NCI-H69 (cell line): Measurements from ENCODE around the gene ZBTB40.

Source experiments
- DNase-seq: peaks from one replicate; lab custom pipeline; 2025; lab: John Stamatoyannopoulos, UW

Gene ZBTB40

DNA sequence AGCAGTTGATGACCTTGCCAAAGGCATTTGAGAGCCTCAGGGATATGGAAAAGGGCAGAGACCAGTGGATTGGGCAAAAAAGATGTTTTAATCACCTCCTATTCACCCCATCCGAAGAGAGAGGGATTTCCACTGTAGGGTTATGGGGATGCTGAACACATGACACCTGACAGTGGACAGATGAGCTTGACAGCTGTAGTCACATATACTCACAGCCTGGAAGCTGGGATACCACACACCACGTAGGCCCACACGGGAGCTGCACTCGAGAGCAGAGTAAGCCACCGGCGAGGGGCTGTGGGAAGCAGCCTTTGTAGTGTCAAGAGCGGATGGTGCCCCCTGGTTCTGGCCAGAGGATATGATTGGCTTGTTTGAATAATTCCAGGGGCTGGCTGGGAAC is 20.0 kb downstream of the ZBTB40 start:
- no peak for DNase-seq

DNA sequence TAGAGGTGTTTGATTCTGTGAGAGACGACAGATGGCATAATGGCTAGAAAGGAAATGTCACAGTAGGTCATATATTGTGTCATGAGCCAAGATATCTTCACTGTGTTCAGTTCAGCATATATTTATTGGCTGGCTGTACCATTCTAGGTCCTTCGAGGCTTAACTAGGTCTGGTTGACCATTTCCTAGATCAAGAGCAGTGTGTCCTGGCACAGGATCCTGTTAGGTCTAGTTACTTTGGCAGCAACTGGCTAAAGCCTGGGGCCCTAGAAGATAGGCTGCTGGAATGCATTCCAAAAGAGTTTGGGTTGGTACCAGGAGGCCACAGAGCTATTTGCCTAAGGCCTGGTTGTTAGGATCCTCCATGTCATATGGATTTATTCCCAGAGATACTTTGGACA is 20.9 kb downstream of the ZBTB40 start:
- no peak for DNase-seq

GRCh38 chr1:22473952-22474351 is 22.3 kb downstream of the ZBTB40 start:
- no peak for DNase-seq

GRCh38 chr1:22476566-22476965 is 24.9 kb downstream of the ZBTB40 start:
- DNase-seq = no peak

- no peak for DNase-seq
These were observed 31.5 kb downstream of the ZBTB40 start for GRCh38 chr1:22483121-22483520.

GRCh38 chr1:22484706-22485345 is 33.2 kb downstream of the ZBTB40 start:
- DNase-seq = no peak

GRCh38 chr1:22485431-22485830 is 33.8 kb downstream of the ZBTB40 start:
- no peak for DNase-seq

DNA sequence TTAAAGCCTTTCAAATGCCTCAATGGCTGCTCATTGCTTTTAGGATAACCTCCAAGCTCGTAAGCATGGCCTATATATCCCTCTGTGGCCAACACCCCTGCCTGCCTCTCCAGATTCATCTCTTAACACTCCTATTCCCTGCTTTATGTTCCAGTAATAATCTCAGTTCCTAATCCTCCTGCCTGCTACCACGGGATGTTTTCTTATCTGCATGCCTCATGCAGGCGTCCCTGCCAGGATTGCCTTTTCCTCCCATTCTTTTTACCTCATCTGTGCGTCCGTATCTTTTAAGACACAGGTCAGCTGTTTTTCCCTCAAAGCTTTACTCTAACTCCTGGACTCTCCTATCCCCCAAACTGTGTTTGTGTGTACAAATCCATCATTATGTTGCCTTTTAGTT is 36.1 kb downstream of the ZBTB40 start:
- DNase-seq = no peak

GRCh38 chr1:22488319-22488718 is 36.7 kb downstream of the ZBTB40 start:
- no peak for DNase-seq

DNA sequence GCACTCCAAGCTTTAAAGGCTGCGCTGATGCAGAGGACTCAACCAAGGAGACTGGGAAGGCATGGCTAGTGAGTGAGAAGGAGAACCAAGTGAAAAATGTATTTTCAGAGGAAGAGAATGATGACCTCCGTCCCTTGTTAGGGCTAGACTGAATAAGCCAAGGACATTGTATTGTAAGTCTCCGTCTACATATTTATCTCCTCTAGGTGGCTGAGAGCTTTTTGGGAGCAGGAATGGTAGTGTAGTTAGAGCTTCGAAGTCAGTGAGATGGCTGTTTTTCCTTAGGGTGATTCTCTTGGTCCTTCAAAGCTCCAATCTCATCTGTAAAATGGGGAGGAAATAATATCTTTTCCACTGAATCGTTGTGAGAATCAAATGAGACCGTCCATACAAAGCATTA is 37.6 kb downstream of the ZBTB40 start:
- no peak for DNase-seq

GRCh38 chr1:22489823-22490222 is 38.2 kb downstream of the ZBTB40 start:
- no peak for DNase-seq

- DNase-seq = no peak
These were observed 38.7 kb downstream of the ZBTB40 start for GRCh38 chr1:22490309-22490708.

DNA sequence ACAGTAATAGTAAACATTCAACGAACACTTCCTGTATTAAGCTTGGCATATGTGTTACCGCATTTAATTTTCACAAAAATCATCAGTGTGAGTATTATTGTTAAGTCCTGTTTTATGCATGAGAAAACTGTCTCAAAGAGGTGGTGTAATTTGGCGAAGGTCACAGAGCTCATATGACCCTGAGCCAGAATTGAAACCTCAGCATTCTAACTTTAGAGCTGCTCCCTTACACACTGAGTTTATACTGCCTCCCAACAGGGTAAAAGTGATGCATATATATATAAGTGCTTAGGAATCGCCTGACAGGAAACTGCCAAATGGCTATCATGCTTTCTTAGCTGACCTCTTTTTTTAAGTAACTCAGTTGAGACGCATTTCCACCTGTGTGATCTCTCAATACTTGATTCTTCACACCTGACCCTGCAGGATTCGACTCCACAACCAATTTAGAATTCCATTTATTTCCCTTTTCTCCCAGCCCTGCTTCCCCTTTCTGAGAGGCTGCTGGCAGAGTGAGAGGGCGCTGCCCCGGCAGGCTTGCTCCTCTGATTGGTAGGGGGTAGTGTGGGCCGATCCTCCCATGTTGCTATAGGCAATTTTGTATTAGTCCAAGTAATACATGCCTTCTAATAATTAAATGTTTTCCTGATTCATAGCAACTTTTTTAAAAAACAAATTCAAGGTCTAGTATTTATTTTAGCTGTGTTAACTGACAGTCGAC is 40.5 kb downstream of the ZBTB40 start:
- no peak for DNase-seq

GRCh38 chr1:22494144-22494543 is 42.5 kb downstream of the ZBTB40 start:
- DNase-seq = no peak

DNA sequence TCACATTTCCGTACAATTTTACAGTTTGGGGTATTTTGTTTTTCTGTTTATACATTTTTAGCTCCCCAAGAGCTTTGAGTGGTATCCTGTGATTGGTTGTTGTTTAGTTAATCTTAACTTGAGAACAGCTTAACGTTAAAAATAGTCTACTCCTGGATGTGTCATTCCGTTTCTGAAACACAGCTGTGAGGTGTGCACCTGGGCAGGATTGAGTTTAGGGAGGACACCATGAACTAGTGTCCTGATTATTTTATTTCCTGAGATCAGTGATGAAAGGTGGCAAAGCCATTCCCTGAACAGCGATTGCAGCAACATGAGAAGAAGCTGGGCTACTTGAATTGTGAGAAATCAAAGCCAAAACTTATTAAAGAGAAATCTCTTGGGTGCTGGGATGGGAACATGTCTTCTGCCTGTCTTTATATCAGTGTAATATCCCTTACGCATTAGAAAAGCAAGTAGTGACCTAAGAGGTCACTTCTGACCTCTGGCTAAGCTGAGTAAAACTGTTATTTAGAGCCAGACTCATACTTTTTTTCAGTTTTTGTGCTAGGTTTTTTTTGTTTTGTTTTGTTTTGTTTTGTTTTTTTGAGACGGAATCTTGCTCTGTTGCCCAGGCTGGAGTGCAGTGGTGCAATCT is 43.4 kb downstream of the ZBTB40 start:
- no peak for DNase-seq

DNA sequence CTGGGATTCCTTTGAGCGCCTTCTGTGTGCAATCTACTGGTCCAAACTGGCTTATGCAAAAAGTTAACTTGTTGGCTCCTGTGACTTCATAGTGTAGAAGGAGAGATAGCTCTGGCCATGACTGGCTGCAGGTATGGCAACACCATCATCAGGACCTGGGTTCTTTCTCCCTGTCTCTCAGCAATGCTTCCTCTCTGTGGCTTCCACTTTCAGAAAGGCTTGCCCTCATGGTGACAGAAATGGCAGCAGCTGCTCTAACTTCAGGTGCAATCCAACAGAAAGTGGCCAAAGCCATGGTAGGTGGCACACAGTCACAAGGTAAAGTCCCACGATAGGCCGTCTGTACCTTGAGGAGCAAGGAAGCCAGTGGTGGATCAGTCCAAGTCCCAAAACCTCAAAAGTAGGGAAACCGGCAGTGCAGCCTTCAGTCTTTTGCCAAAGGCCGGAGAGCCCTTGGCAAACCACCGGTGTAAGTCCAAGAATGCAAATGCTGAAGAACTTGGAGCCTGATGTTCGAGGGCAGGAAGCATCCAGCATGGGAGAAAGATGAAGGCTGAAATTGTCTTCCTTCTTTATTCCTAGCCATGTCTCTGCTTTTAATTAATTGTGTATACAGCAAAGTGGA is 45.0 kb downstream of the ZBTB40 start:
- no peak for DNase-seq

GRCh38 chr1:22498463-22498862 is 46.8 kb downstream of the ZBTB40 start:
- DNase-seq = no peak

- DNase-seq = no peak
These were observed 48.4 kb downstream of the ZBTB40 start for GRCh38 chr1:22500058-22500457.

GRCh38 chr1:22500471-22500870 is 48.8 kb downstream of the ZBTB40 start:
- DNase-seq = peak; percentile 92

DNA sequence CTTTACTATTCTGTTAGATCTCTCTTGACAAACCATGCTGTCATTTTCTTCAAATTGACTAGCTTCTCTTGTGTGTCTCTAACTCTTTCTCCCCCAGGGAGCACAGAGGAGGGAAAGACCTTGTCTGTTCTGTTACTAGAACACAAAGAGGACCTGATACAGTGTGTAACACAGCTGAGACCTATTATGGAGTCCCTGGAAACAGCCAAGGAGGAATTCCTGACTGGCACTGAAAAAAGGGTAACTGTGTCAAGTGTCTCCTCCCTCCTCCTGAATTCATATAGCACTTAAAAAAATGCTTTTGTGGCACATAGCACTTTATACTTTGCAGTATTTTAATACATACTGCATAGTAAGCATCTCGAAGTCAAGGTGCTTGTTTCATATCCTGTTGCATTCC is 50.6 kb downstream of the ZBTB40 start:
- DNase-seq = peak; percentile 4

DNA sequence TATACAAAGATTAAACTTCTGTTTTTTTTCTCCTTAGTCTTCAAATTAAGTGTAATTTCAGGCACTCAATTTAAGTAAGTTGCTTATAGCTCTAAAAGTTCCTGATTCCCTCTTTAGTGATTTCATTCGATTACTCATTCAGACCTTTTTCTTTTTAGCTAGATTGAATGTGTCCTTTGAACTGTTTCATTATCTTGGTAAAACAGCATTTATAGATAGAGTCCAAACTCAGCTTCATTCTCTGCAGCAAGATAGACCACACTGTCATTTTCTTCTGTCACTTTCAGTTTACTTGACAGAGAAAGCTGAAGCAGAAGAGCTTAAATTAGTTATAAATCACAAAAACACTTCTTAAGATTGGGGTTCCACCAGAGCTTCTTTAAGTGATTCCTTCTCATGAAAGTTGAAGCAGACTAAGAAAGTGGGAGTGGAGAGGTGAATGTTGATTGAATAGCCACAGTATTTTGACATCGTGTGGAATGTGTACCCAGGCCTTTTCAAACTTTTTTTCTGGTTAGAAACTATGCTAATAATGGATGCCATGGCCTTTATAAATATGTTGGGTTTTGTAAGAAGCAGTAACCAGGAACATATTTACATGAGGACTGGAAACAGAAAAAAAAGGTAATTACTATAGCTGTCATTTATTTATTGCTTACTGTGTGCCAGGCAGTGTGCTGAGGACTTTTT is 52.2 kb downstream of the ZBTB40 start:
- no peak for DNase-seq

DNA sequence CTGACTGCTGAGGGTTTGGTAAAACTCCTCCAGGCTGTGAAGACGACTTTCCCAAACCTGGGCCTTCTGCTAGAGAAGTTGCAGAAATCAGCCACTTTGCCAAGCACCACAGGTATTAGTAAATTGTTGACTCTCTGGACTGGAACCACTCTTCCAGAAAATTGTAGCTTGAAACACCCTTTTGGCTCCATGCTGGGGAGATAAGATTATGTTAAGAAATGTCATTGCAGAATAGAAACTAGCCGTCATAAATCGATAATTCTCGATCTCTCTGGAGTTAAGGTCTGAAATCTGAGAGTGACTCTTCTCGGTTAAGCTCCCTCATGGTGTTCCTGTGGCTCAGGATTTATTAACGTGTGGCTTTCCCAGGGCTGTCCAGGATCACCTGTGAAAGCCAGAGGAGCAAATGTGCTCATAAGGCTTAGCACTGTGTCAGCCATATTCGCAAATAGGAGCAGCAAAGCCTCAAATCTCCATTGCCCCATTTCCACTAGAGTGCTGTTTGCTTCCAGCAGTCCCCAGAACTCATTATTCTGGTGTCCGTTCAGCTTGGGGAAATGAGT is 54.6 kb downstream of the ZBTB40 start:
- peak; percentile 60 for DNase-seq
